ENCODE data around the gene THSD7B.

DNA sequence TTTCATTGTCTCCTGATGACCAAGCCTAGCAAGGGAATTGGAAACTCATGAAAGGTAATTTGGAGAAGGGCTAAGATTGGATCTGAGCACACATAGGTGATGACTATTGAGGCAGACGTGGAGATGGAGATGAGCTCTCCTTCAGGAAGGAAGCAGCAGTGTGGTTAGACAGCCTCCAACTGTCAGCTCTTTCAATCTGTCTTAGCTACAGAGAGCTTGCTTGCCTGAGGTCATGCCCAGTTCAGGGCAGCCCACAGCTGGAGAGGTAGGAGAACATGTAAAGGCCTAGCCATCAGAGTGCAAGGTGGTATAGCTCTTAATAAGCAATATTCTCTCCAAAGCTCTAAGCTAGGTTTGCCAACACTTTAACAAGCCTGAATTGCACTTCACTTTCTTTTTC is 79.2 kb downstream of the THSD7B start:
- TF ChIP-seq FOXK1 (CRISPR knock-in tag; IDR thresholded peaks at IDR 0.05; ENCODE audit: borderline replicate concordance) (no peak), ZBTB1 (CRISPR knock-in tag; IDR thresholded peaks at IDR 0.05; ENCODE audit: borderline replicate concordance, low read depth) (no peak)

Measured in K562 (cell line).